Fibroblast of pulmonary artery (primary cell): ENCODE results near the gene MAGI3.

Experiments
- DNase-seq: peaks from one replicate; pipeline ENCODE4 v3.0.0-alpha.2; 2010; ENCODE audit warnings: low read depth
- H3K4me3 ChIP-seq: replicated peaks from 2 replicates; pipeline ENCODE4 v1.5.1; 2011; ENCODE audit warnings: low read depth, mild to moderate bottlenecking, control low read depth, low read length, moderate library complexity
- CTCF ChIP-seq: IDR thresholded peaks from 2 replicates; pipeline ENCODE4 v1.5.1; 2011; ENCODE audit warnings: mild to moderate bottlenecking, control low read depth, low read length, inconsistent platforms; ENCODE audit errors: missing control alignments

MAGI3 gene

GRCh38 chr1:113389953-113390834, at the start of gene MAGI3:
Gene MAGI3 (plus strand): TSS chr1:113390515. CDS start chr1:113391034, 519 bp downstream.
- no peak for TF ChIP-seq CTCF
- peak within 1 kb of the TSS; percentile 74 for H3K4me3 ChIP-seq
- DNase-seq, result peak; percentile 99

GRCh38 chr1:113353580-113353979, 36.7 kb upstream of the MAGI3 start:
- TF ChIP-seq CTCF, result no peak
- DNase-seq, result no peak
- H3K4me3 ChIP-seq, result no peak overlapping the region

GRCh38 chr1:113363935-113364334, 26.4 kb upstream of the MAGI3 start:
- H3K4me3 ChIP-seq, result no peak overlapping the region
- no peak for TF ChIP-seq CTCF
- no peak for DNase-seq

- no peak for TF ChIP-seq CTCF
- no peak overlapping the region for H3K4me3 ChIP-seq
- no peak for DNase-seq
Measured at GRCh38 chr1:113369040-113369439, 21.3 kb upstream of the MAGI3 start.

GRCh38 chr1:113369699-113370098, 20.6 kb upstream of the MAGI3 start:
- no peak for TF ChIP-seq CTCF
- H3K4me3 ChIP-seq, result no peak overlapping the region
- DNase-seq, result no peak

GRCh38 chr1:113370868-113371267, 19.4 kb upstream of the MAGI3 start:
- H3K4me3 ChIP-seq, result no peak overlapping the region
- DNase-seq, result no peak
- no peak for TF ChIP-seq CTCF

- DNase-seq, result no peak
- no peak for TF ChIP-seq CTCF
- no peak overlapping the region for H3K4me3 ChIP-seq
Measured at GRCh38 chr1:113372546-113372945, 17.8 kb upstream of the MAGI3 start.
